Suprapubic skin (tissue), 4 donors: ENCODE results near the gene USP34.

Source experiments
- CTCF ChIP-seq, 2 donors: fragments of 200-600 bp in 1 of 2; fragments of 450-650 bp in 1 of 2; sonication (generic) in 1 of 2; IDR thresholded peaks; one replicate each; pipeline ENCODE4 v1.5.1; 2016 to 2019; ENCODE audit warnings: antibody characterized with exemption in 2 of 2, mild to moderate bottlenecking in 1 of 2, moderate library complexity in 1 of 2
- EP300 ChIP-seq: sonication (generic); formaldehyde crosslinking; IDR thresholded peaks from one replicate; pipeline ENCODE4 v1.6.1; 2017; ENCODE audit warnings: antibody characterized with exemption
- POLR2A ChIP-seq, 2 donors: fragments of 450-650 bp; IDR thresholded peaks; one replicate each; pipeline ENCODE4 v1.6.1; 2017; ENCODE audit warnings: antibody characterized with exemption in 2 of 2, mild to moderate bottlenecking in 2 of 2, moderate library complexity in 2 of 2
- POLR2AphosphoS5 ChIP-seq, 3 donors: sonication (generic); formaldehyde crosslinking; IDR thresholded peaks; one replicate each; pipeline ENCODE4 v1.6.1; 2017; ENCODE audit warnings: antibody characterized with exemption in 3 of 3

GRCh38 chr2:61470122-61470951 is 550 bp downstream of the USP34 start:
- no peak for TF ChIP-seq CTCF (IDR thresholded peaks at IDR 0.05)
- TF ChIP-seq POLR2A (IDR thresholded peaks at IDR 0.05) = no peak
- no peak for TF ChIP-seq EP300
- peak in 1 of 3 donors; percentile 11 for TF ChIP-seq POLR2AphosphoS5 (IDR thresholded peaks at IDR 0.05)
